Cortex of kidney (tissue), 1 donor: ENCODE data around the gene EBF3.

Experiments
- DNase-seq: peaks from one replicate; lab custom pipeline; 2025; lab: John Stamatoyannopoulos, UW

The EBF3 gene

DNA sequence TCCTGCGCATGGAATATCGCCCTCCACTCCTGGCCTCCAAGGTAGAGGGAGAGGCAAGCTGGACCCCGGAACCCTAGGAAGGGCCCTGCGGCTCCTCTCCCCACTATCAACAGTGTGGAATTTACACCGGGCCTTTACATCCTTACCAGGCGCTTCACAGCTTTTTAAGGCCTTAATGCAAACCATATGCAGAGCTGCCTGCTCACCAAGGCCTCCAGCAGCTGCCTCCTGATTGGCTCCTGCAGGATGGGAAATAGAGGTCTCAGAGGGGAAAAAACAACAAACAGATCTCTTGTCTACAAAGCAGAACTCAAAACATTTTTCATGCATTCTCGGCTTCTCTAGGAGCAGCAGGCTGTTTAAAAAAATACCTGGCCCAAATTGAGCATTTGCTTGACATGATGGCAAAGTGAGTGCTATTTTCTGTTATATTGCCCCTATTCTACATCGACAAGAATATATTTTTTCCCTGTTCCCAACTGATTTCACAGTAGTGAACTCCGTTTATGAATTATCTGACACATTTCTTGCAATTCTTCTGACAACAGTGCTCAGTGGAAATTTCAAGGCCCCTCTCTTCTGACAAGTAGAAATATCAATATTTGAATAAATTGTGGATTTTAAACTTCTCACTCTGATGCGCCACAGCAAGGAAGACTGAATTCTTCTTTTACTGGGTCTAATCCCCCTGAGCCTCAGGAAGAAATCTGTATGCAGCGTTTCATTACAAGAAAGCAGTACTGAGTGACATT lies 51.7 kb downstream of the EBF3 start:
- DNase-seq: no peak

DNA sequence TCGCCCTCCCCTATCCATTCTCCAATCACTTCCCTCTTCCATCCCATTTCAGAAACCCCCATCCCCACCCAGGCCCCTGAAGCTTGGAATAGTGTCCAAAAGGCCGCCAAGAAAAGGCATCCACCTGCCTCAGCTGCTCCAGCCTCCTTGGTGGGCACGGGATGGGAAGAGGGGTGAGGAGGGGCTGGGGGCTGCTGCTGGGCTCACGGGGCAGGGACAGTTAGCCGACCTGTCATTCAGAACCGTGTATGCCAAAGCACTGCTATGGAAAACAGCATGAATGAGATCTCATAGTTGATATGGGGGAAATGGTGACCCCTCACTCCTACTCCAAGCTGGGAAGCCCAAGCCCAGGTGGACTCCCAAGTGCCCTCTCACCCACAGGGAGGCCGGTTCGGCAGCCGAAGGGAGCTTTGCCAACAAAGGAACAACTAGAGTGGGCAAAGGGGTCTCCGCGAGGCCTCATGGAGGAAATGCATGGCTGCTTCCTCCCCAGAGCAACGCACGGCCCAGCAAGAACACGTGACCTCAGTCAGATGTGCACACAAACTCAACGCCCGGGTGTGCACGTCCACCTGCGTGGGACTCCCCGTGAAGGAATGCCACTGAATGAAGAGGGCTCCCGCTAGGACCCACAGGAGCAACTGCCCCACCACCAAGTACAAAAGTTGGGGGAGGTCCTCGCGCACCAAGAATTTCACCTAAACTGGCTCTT lies 52.5 kb downstream of the EBF3 start:
- DNase-seq: no peak

- no peak for DNase-seq
Measured at GRCh38 chr10:129910861-129911260, 53.2 kb downstream of the EBF3 start.

GRCh38 chr10:129909531-129910256 lies 54.4 kb downstream of the EBF3 start:
- no peak for DNase-seq

DNA sequence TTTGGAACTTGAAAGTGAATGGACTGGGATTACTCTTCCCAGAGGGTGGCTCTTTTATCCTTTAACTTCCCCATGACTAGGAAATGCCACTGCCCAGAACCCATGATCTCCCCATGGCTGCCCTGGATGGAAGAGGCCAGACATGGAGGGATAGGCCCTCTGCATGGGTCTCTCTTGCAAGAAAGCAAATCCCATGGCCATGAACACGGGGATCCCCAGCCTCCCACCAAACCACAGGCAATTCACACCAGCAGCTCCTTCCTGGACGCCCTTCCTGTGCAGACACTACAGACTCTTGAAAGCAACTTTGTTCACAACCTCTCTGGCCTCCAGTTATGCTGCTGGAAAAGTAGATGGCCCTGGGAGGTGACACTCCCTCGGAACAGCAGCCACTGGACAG lies 55.0 kb downstream of the EBF3 start:
- no peak for DNase-seq

GRCh38 chr10:129908406-129908805 lies 55.7 kb downstream of the EBF3 start:
- DNase-seq: no peak

DNA sequence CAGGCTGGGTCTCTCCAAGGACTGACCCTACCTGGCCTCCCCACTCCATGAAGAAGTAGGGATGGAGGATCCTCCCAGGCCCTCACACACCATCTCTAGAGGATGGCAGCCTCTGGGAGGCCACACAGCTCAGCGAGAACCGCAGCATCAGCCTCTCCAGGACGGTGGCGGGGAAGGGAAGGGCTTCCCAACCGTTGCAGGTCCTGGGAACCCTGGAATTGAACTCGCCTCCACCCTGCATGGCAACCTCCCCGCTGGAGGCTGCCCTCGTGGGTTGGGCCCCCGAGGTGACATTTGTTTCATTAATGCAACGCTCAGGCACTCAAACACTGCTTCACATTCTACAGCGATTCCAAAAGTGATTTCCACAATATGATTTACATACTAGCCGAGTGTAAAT lies 58.5 kb downstream of the EBF3 start:
- no peak for DNase-seq

GRCh38 chr10:129904323-129904722 lies 59.8 kb downstream of the EBF3 start:
- DNase-seq: no peak

GRCh38 chr10:129901389-129902006 lies 62.6 kb downstream of the EBF3 start:
- no peak for DNase-seq

DNA sequence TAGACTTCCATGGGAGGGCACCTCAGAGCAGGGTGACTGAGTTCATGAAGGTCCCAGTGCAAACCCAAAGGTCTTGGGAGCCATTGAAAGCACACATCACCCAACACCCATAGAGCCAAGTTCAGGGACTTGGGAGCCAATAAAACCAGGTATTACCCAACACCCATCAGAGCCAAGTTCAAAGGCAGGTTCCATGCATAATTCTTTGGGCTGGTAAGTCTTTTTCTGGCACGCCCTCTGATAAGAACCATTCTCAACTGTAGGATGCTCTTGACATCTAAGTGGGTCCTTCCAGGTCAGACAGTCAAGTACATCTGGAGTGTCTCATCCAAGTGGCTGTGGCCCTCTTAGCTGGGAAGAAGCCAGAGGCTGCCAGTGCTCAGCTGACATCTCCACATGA lies 63.2 kb downstream of the EBF3 start:
- no peak for DNase-seq

DNA sequence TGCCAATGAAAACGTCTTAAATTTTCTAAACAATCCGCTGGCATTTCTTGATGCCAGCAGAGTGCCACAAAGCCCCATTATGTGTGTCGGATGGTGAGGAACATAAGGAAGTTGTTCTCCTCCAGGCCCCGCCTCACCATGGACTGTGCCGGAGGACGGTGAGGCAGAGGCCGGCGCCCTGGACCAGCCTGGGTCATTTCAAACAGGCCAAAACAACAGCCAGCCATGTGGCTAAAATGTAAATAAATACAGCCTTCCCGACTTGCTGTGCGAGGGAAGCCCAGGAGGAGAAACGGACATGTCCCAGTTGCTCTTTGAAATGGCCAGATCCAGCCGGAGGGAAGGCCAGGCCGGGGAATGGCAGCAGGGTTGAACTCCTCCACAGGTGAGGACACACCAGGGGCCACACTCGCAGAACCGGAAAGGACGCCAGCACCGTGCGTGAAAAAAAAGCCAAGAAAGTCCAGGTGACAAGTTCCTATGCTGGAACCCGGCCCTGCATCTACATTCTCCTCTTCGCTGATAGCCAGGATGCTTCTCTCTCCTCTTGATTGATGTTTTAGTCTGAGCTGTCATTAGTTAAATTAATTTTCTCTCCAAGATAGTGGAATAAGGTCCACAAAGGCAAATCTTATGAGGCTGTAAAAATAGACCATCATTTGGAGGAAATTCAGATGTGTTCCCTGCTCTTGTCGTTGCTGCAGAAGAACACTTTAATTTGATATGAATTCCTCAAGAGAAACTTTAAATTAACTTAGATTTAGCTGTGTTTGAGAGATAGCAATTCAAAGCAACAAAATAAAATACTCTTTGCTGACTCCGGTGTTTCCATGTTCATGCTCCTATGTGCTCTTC lies 64.6 kb downstream of the EBF3 start:
- no peak for DNase-seq

DNA sequence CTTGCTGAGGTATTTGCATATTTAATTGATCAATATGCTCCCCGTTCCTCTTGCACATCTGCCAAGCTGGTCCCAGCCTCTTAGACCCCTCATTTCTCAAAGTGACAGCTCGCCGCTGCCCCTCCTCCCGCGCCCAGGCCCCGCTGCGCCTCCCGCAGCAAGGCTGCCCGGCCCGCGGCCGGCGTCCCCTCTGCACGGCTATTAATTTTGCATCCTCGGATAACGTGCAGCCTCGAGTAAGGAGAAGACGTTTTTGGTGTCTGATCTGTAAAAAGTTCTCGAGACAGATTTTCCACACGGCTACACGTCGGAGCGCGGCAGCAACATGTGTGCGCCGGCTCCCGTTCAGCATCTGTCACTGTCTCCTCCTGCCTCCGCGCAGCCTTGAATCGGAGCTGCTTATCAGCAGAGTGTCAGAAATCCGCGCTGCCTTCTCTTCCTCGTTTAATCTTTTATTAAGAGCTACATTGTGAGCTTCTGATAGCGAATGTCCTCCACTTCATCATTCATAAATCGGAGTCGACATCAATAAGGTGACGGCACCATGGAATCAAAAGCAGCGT lies 65.3 kb downstream of the EBF3 start:
- DNase-seq: no peak

DNA sequence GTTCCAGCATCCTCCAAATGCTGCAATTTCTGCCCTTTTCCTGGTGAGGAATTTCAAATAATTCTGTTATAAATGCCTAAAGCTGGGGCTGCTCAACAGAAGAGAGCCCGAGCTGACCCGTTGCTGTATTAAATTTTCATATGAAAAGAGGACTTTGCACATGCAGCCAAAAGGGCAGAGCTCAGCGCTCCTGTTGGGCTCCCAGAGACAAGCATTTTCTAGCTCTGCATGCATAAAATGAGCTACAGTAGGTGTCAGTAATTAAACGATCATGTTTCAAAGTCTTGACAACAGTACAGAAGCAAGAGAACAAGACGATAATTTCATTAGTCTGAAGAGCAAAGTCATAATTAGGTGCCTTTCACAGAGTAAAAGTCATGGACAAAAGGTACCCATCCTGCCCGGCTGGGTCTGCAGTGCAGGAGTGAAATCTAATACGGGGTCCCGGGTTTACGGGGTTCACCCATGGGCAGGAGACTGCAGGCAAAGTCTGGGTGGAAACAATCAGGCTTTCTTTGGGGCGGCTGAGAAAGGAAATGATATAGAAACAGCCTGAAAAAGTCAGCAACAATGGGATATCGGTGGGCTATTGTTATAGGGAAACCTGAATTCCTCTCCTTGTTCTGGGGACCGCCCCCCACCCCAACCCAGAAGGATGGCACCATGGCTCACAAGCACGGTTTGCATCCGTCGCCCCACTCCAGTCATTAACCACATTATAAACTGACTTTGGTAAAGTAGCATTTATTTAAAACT lies 66.0 kb downstream of the EBF3 start:
- no peak for DNase-seq

DNA sequence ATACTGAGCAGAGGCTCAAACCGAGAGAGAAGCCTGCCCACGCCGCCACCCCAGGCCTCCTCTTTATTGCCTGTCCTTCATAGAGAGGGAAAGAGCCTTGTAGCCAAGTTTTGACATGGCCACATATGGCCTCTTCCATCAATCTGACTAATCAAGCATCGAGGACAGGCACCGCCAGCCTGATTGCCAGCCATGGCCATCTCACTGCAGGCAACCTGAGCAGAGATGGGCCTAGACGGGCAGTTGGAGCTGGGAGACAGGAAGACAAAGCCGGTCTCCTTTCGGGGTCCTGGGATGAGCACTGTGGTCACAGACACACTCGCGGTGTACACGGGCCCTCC lies 67.2 kb downstream of the EBF3 start:
- DNase-seq: no peak

- DNase-seq: no peak
Measured at GRCh38 chr10:129896136-129896859, 67.8 kb downstream of the EBF3 start.

DNA sequence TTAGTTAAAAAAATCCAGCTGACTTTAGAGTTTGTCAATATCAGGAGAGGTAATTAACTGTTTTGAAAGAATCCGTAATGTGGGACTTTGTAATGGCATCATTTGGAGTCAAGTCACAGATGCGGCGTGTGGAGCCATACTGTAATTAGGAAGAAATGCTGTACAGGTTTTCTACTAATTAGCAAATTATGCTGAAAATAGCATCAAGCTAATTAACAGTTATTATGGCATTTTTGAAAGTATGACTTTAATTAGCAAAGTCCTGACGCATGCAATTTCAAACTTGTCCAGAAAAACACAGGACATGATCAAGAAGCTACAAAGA lies 68.3 kb downstream of the EBF3 start:
- no peak for DNase-seq

DNA sequence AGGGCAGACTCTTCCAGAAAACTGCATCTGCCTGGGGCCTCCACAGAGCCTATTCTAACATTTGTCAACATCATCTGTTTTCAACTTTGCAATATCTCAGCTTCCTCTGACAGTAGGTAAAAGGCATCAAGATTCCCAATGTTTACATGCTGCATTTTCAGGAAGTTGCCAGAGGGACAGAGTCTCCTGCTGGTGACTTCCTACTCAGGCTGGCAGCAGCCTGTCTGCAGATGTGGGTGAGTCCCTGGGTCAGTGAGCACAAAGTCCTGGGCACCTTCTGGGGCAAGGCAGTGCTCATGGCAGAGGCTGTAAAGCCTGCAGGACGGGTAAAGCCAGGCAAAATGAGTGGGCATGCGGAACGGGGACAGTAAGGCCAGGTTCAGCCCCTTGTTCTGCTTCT lies 69.4 kb downstream of the EBF3 start:
- DNase-seq: no peak

DNA sequence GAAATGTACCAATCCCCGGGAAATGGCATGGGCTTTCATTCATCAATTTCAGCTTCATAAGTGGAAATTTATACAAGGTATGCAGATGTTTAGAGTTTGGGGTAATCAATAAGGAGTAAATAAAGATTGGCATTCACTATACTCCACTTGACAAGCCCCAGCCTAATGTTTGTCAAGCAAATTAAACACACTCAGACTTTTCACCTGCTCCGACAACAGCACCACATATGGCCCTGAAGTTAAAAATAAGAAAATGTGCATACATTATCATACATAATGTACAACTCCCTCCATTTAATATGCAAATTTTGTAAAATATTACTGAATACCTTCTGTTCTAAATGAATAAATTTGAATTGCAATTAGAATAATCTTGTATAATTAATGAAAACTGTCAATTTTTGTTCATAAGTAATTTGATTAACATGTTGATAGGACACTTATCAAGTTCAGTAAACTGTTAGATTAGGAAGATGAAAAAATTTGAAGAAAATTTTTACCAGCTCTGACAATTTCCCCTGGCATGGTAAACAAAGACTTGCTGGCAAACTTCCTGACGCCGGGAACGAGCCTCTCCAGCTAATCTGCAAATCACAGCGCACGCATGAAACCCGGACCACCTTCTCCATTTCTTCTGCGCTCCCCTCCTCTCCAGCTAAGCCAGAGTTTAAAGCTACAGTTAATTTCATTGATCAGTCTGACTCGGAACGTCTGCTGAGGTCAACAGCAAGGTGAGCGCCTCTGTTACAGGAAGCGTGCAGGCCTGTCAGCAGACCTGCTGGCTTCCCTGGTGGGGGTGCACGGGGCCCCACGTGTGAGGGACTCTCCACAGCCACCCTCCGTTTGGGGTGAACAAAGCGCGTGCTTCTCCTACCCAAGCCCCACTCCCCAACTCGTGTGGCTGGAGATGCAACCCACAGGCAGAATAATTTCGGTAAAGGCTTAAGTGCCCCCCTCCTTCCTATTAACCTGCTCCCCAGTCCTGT lies 70.7 kb downstream of the EBF3 start:
- DNase-seq: no peak

DNA sequence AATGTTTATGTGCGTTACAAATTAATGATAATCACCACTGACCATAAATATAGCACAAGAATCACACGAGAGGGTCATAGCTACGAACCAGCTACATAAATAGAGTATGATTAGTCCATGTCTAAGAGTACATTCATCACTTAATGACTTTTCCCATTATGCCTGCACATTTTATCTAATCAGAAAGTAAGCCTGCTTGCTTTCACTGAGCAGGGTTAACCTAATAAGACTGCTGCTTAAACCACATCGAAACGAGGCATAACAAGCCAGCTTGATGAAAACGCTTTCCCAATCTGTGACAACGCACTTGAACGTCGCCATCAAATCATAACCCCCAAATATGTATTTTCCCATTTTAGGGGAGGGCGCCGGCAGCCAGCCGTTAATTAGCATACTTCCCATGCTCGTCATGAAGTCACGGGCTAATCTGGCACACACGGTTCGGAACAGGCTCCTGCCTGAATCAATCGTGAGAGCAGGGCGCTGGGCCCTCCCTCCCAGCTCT lies 71.5 kb downstream of the EBF3 start:
- DNase-seq: no peak
